Esophagus squamous epithelium (tissue), 5 donors: ENCODE results near the gene HBP1. TPM values are rescaled to one million over a fixed set of nuclear protein-coding genes. Genes with fewer than 3 reads are reported as not detected.

Source experiments
- DNase-seq: peaks from one replicate; lab custom pipeline; 2025; lab: John Stamatoyannopoulos, UW
- H3K27ac ChIP-seq, 4 donors: fragments of 200-600 bp; sonication (generic); one replicate each; pipeline ENCODE4 v1.5.1; 2016 to 2019; ENCODE audit warnings: mild to moderate bottlenecking in 1 of 4
- H3K27me3 ChIP-seq, 4 donors: fragments of 200-600 bp; sonication (generic); 1 replicate in 3 of 4; 2 replicates in 1 of 4; pipeline versions ENCODE4 v1.5.1 to v1.6.0; 2017 to 2021; ENCODE audit warnings: antibody characterized with exemption in 1 of 4
- H3K36me3 ChIP-seq, 3 donors: fragments of 200-600 bp; sonication (generic); one replicate each; pipeline ENCODE4 v1.5.1; 2016 to 2019
- H3K4me1 ChIP-seq, 3 donors: fragments of 200-600 bp; sonication (generic); one replicate each; pipeline ENCODE4 v1.5.1; 2017 to 2019
- H3K4me3 ChIP-seq, 4 donors: fragments of 200-600 bp; sonication (generic); 1 replicate in 3 of 4; 2 replicates in 1 of 4; pipeline ENCODE4 v1.5.1; 2016 to 2019; ENCODE audit warnings: mild to moderate bottlenecking in 2 of 4, moderate library complexity in 1 of 4
- H3K9me3 ChIP-seq, 3 donors: fragments of 200-600 bp; sonication (generic); one replicate each; pipeline ENCODE4 v1.5.1; 2016 to 2019
- POLR2A ChIP-seq, 4 donors: fragments of 450-650 bp; IDR thresholded peaks; one replicate each; pipeline ENCODE4 v1.6.1; 2017; ENCODE audit warnings: antibody characterized with exemption in 4 of 4, mild to moderate bottlenecking in 4 of 4, moderate library complexity in 3 of 4
- WGBS, 2 donors: methylation state at CpG; one replicate each; pipeline ENCODE4 v1.1.5; 2018; 5-methylcytosine and 5-hydroxymethylcytosine counted together
- intact Hi-C: fragments of 100-400 bp; cut with DNase I; formaldehyde crosslinking; loops from one replicate; pipeline ENCODE4 v1.15.0; 2022
- total RNA-seq, 4 donors: library from RNA; depleted of rRNA; stranded (reverse); fragments of >200 nt; gene quantifications; one replicate each; pipeline ENCODE4 v1.1.0, GENCODE V29; 2016
- TF ChIP-seq, protein P1 (sequence below), 6 experiments: fragments of 450-650 bp in 4 of 6; fragments of 200-600 bp in 2 of 6; sonication (generic) in 2 of 6; IDR thresholded peaks; one replicate each; pipeline ENCODE4 v1.5.1; 2016 to 2019; ENCODE audit warnings: antibody characterized with exemption in 6 of 6, mild to moderate bottlenecking in 4 of 6, moderate library complexity in 4 of 6
- donor health status: DM: yes; HTN: yes; CAD: no.

The HBP1 gene
- total RNA-seq, 4 donors from 2014 or later: 51.5 to 108 (median 69.7) TPM

DNA sequence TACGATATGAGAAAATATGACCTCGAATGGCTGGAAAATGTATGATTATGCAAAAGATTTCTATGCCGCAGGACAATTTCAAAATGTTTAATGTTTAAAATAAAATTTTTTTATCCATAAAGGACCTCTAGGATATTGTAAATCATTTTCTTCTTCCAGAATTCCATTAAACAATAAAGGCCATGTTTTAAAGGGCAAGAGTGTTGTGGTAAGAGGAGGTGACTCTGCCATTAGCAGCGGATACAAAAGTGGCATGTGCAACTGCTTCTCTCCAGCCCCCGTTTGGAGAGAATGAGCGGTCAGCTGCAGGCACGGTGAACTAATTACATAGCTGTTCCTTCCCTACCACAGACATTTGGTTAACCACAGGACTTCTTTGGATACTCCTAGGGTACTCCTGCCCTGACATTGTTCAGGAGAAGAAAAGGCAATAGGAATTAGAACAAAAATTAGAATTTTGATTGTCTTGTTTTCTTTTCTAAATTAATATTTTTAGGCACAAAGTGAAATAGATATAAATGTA is 63.8 kb downstream of the HBP1 start:
- Histone ChIP-seq H3K9me3 (no peaks in the 10 kb centered on the region), H3K27ac (no peak overlapping the region), H3K27me3 (no peaks in the 10 kb centered on the region), H3K36me3 (peaks cover 0 to 63% (median 0%) of the 10 kb centered on the region in 3 donors), H3K4me3 (no peak overlapping the region), H3K4me1 (no peaks in the 10 kb centered on the region)
- TF ChIP-seq POLR2A (IDR thresholded peaks at IDR 0.05): no peak
- TF ChIP-seq, protein P1, sequence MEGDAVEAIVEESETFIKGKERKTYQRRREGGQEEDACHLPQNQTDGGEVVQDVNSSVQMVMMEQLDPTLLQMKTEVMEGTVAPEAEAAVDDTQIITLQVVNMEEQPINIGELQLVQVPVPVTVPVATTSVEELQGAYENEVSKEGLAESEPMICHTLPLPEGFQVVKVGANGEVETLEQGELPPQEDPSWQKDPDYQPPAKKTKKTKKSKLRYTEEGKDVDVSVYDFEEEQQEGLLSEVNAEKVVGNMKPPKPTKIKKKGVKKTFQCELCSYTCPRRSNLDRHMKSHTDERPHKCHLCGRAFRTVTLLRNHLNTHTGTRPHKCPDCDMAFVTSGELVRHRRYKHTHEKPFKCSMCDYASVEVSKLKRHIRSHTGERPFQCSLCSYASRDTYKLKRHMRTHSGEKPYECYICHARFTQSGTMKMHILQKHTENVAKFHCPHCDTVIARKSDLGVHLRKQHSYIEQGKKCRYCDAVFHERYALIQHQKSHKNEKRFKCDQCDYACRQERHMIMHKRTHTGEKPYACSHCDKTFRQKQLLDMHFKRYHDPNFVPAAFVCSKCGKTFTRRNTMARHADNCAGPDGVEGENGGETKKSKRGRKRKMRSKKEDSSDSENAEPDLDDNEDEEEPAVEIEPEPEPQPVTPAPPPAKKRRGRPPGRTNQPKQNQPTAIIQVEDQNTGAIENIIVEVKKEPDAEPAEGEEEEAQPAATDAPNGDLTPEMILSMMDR (IDR thresholded peaks at IDR 0.05): no peak
- no peak for DNase-seq
- intact Hi-C loops: no loop called here
- 87 to 94% methylated on average over 7 of the region's 7 CpGs for WGBS, 2 donors

DNA sequence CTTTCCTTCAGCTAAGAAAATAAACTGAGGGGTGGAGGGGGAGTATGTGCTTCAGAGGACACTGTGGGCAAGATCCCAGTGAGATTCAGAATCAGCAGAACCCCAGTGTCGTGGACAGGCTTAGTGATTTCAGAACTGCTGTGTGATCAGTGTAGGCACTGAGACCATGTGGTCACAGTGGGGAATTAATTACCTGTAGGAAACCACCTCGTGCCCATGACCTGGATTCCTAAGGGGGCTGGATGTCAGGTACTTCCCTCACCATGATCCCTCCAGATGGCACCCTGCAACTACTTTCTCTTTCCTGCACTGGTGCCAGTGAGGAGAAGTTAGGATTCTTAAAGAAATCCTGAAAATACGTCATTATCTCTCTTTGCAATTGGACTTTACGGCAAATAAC is 64.4 kb downstream of the HBP1 start:
- Histone ChIP-seq H3K4me1 (no peaks in the 10 kb centered on the region), H3K9me3 (no peaks in the 10 kb centered on the region), H3K36me3 (peaks cover 0 to 57% (median 0%) of the 10 kb centered on the region in 3 donors), H3K4me3 (no peak overlapping the region), H3K27ac (no peak overlapping the region), H3K27me3 (no peaks in the 10 kb centered on the region)
- no peak for TF ChIP-seq POLR2A (IDR thresholded peaks at IDR 0.05)
- TF ChIP-seq, protein P1 (IDR thresholded peaks at IDR 0.05): no peak
- intact Hi-C loops: no loop called here
- DNase-seq: no peak
- 87 to 88% methylated on average over 4 of the region's 4 CpGs for WGBS, 2 donors

DNA sequence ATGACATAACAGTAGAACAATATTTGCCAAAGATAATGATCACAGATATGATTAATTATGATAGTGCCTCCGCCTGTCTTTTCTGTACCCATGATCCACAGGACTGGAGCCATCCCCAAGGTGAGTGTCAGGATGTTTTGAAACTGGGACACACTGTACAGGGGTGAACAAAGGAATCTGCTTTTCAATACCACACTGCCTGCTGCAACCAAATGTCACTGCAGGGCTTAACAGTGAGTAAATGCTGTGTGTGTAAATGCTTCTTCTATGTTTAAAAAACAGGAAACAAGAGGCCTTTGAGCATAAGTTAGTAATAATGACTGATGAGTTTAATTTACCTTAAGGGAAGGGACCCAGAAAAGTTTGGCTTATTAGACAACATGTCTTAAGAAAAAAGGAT is 65.2 kb downstream of the HBP1 start:
- intact Hi-C loops: no loop called here
- Histone ChIP-seq H3K4me1 (no peaks in the 10 kb centered on the region), H3K36me3 (peaks cover 0 to 49% (median 0%) of the 10 kb centered on the region in 3 donors), H3K27ac (no peak overlapping the region), H3K4me3 (no peak overlapping the region), H3K9me3 (no peaks in the 10 kb centered on the region), H3K27me3 (no peaks in the 10 kb centered on the region)
- 88 to 92% methylated on average over 1 of the region's 1 CpG for WGBS, 2 donors
- DNase-seq: no peak
- TF ChIP-seq POLR2A (IDR thresholded peaks at IDR 0.05): no peak
- TF ChIP-seq, protein P1 (IDR thresholded peaks at IDR 0.05): no peak

DNA sequence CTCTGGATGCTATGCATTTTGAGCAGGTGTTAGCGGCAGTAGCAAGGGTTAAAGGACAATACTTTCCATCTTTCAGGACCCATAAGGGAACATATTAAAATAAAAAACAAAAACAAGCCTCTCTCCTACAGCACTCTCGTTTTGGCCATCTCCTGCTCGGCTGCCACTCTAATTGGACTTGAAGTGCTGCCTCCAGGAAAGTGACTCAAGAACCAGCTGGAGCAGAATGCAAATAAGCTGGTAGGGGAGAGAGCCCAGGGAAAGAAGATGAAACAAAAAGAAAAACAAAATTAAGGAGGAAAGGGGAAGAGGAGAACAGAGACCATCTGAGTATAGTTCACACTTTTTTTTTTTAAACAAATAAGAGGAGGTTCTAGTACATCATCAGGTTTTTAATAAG is 65.6 kb downstream of the HBP1 start:
- WGBS, 2 donors: 54 to 79% methylated on average over 3 of the region's 3 CpGs
- Histone ChIP-seq H3K27me3 (no peaks in the 10 kb centered on the region), H3K9me3 (no peaks in the 10 kb centered on the region), H3K36me3 (peaks cover 0 to 45% (median 0%) of the 10 kb centered on the region in 3 donors), H3K4me3 (no peak overlapping the region), H3K27ac (no peak overlapping the region), H3K4me1 (no peaks in the 10 kb centered on the region)
- TF ChIP-seq, protein P1 (IDR thresholded peaks at IDR 0.05): no peak
- TF ChIP-seq POLR2A (IDR thresholded peaks at IDR 0.05): no peak
- no peak for DNase-seq
- intact Hi-C loops: no loop called here

DNA sequence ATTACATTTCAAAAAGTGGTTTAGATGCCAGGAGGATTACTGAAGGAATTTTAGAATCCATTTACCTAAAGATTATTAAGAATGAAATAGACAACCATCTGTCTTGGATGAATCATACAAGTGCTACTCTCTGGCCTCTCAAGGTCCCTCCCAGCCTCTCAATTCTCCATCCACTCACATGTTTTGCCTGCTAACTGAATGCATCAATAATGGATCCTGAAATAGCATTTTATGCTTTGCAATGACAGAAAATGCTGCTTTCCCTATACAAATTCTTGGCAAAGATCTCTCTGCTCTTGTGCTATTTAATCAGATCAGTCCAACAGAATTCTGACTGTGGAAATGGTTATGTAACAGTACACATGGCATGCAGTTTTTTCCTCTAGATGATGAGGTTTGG is 68.1 kb downstream of the HBP1 start:
- no peaks in the 10 kb centered on the region for H3K27me3 ChIP-seq
- TF ChIP-seq, protein P1 (IDR thresholded peaks at IDR 0.05): no peak
- TF ChIP-seq POLR2A (IDR thresholded peaks at IDR 0.05): no peak
- DNase-seq: no peak

More for the DNA sequence above, 68.1 kb downstream of the HBP1 start:
- no peaks in the 10 kb centered on the region for H3K9me3 ChIP-seq
- H3K4me1 ChIP-seq: no peaks in the 10 kb centered on the region
- intact Hi-C loops: no loop called here
- no peak overlapping the region for H3K27ac ChIP-seq
- no peak overlapping the region for H3K4me3 ChIP-seq
- H3K36me3 ChIP-seq: peaks cover 0 to 35% (median 0%) of the 10 kb centered on the region in 3 donors
